T1000 (cell line): ENCODE data around the gene PHETA1.

Experiments
- DNase-seq: peaks from one replicate; lab custom pipeline; 2025; ENCODE audit warnings: mixed read lengths; lab: John Stamatoyannopoulos, UW

The PHETA1 gene

GRCh38 chr12:111320258-111321050, 48.4 kb downstream of the PHETA1 start:
- no peak for DNase-seq

DNA sequence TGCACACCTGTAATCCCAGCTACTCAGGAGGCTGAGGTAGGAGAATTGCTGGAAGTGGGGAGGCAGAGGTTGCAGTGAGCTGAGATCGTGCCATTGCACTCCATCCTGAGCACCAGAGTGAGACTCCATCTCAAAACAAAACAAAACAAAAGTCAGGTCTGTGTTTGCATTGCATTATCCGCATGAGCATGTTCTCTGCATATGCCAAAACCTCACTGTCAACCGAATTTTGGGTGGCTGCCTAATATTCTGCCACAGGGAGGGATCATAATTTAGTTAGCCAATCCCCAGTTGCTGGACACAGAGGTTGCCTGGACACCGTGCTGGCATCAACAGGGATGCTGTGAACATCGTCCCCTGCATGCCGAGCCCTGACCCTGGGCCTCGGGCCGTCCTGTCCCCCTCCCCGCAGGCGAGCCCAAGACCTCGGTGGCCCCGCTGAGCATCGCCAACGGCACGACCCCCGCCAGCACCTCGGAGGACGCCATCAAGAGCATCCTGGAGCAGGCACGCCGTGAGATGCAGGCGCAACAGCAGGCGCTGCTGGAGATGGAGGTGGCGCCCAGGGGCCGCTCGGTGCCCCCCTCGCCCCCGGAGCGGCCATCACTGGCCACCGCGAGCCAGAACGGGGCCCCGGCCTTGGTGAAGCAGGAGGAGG, 49.2 kb downstream of the PHETA1 start:
- DNase-seq: no peak

GRCh38 chr12:111318450-111318849, 50.4 kb downstream of the PHETA1 start:
- no peak for DNase-seq

DNA sequence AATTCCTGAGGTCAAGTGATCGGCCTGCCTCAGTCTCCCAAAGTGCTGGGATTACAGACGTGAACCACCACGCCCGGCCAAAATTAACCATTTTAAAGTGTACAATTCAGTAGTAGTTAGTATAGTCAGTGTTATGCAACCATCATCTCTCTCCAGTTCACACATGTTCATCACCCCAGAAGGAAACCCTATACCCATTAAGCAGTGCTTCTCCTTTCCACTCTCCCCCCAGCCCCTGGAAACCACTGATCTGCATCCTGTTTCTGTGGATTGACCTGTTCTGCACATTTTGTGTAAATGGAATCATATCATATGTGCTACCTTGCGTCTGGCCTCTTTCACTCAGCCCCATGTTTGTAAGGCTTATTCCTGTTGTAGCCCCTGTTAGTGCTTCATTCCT, 52.2 kb downstream of the PHETA1 start:
- DNase-seq: no peak

GRCh38 chr12:111314953-111315539, 53.8 kb downstream of the PHETA1 start:
- DNase-seq: no peak

DNA sequence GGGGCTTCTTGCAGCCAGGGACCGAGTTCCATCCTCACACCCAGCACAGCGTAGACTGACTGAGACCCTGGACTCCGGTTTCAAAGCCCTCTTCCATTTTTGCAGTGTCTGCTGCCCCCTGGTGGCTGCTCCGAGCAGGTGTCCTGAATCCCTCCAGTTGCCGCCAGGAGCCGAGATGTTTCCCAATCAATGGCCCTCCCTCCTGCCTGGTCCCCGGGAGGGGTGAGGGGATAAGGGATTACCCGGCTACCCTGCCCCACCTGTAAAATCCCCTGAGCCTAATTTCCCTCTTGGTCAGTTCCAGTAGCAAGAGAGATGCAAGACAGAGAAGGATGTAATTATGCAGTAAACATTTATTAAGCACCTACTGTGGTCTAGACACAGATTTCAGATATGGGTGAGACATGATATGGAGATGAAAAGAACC, 55.0 kb downstream of the PHETA1 start:
- DNase-seq: no peak

- DNase-seq: no peak
These were observed 56.2 kb downstream of the PHETA1 start for GRCh38 chr12:111312708-111313107.

DNA sequence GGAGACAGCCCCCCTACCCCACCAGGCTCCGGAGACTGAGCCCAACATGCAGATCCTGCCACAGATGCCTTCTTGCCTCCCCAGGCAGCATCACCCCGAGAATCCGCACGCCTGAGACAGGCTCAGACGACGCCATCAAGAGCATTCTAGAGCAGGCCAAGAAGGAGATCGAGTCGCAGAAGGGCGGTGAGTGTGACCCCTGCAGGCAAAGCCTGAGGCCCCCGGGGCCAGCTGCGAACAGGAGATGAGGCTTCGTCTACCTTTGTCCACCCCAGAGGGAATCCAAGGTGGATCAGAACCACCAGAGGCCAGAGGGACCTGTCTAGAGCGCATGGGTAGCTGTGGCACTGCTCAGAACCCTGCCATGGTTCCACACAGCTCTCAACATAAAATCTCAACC, 56.9 kb downstream of the PHETA1 start:
- DNase-seq: no peak

GRCh38 chr12:111311011-111311410, 57.9 kb downstream of the PHETA1 start:
- DNase-seq: no peak
